Psoas muscle (tissue), 8 donors: ENCODE measurements around the gene RANBP9. TPM values are rescaled to one million over a fixed set of nuclear protein-coding genes. Genes with fewer than 3 reads are reported as not detected.

ENCODE experiments used
- ATAC-seq, 4 donors: fragments of 200-7000 bp; cut with Tn5 transposase; one replicate each; pipeline ENCODE4 v1.9.1; 2020; ENCODE audit warnings: moderate library complexity in 3 of 4, mild to moderate bottlenecking in 2 of 4
- DNase-seq, 2 donors: peaks; one replicate each; pipeline ENCODE4 v3.0.0-alpha.2; 2020
- H3K27ac ChIP-seq: fragments of 200-600 bp; one replicate; pipeline ENCODE4 v1.8.0; 2022
- H3K27me3 ChIP-seq, 3 donors: fragments of 200-600 bp in 1 of 3; one replicate each; pipeline versions ENCODE4 v1.6.1 to v1.8.0; 2013 to 2022; ENCODE audit warnings: low read length in 2 of 3, mild to moderate bottlenecking in 2 of 3, moderate library complexity in 1 of 3; ENCODE audit not compliant: insufficient read depth in 3 of 3
- H3K36me3 ChIP-seq, 2 donors: fragments of 200-600 bp in 1 of 2; one replicate each; pipeline versions ENCODE4 v1.6.1 to v1.8.0; 2013 to 2022; ENCODE audit warnings: low read depth in 1 of 2, mild to moderate bottlenecking in 1 of 2, moderate library complexity in 1 of 2; ENCODE audit not compliant: insufficient read depth in 1 of 2
- H3K4me1 ChIP-seq: fragments of 200-600 bp; one replicate; pipeline ENCODE4 v1.8.0; 2022
- H3K4me3 ChIP-seq: fragments of 200-600 bp; one replicate; pipeline ENCODE4 v1.8.0; 2022; ENCODE audit warnings: mild to moderate bottlenecking
- H3K9me3 ChIP-seq: fragments of 200-600 bp; one replicate; pipeline ENCODE4 v1.8.0; 2022
- CTCF ChIP-seq: fragments of 200-600 bp; IDR thresholded peaks from one replicate; pipeline ENCODE4 v1.8.0; 2022; ENCODE audit warnings: antibody characterized with exemption
- WGBS, 3 donors: extraction: QIAGEN DNeasy Blood & Tissue Kit; methylation state at CpG; one replicate each; pipeline versions ENCODE4 v1.1.6 to v1.1.7; 2013; 5-methylcytosine and 5-hydroxymethylcytosine counted together
- intact Hi-C, 2 donors: fragments of 100-400 bp; cut with DNase I; formaldehyde crosslinking; loops; one replicate each; pipeline versions ENCODE4 v1.11.0 to v1.14.2; 2022
- polyA plus RNA-seq, 3 donors: library from polyadenylated mRNA; stranded (reverse); fragments of 200-250 nt; gene quantifications; one replicate each; pipeline ENCODE4 v1.2.3, GENCODE V29; 2013
- total RNA-seq, 4 donors: library from RNA; stranded (reverse); fragmentation: NEBNext Ultra II Directional in 2 of 4; extraction: Animal tissue kit (Norgen Biotek cat#: 25700) in 2 of 4; gene quantifications; one replicate each; pipeline versions ENCODE4 v1.2.1 to v1.2.4, GENCODE V29; 2021 to 2023
- donor health status: healthy with polysubstance abuse.
- donor health status: DM: no; HTN: no; CAD: no; lungs with moderate emphysema.
- donor health status: Bipolar disorder and iron deficiency.
- donor health status: healthy.
- donor health status: DM: yes; HTN: yes; CAD: no.
- donor health status: DM: no; HTN: no; CAD: no.
- donor health status: DM: no; HTN: no; CAD: no.
- donor health status: DM: yes; HTN: yes; CAD: no.

RANBP9 gene
- total and polyA plus RNA-seq, 7 donors = 22.3 to 72.6 (median 53.0) TPM

- no peak for ATAC-seq
- H3K27me3 ChIP-seq = no peaks in the 10 kb centered on the region
- no peaks in the 10 kb centered on the region for H3K9me3 ChIP-seq
- no peak for TF ChIP-seq CTCF
- no peak overlapping the region for H3K27ac ChIP-seq
- intact Hi-C loops = no loop called here
- DNase-seq = no peak
- peaks cover 62% of the 10 kb centered on the region for H3K4me1 ChIP-seq
- 92 to 95% (median 94%) methylated on average over 3 of the region's 3 CpGs for whole genome bisulfite sequencing, 3 donors
- peaks cover 0 to 12% of the 10 kb centered on the region in 2 donors for H3K36me3 ChIP-seq
- H3K4me3 ChIP-seq = no peak overlapping the region
Measured at GRCh38 chr6:13700232-13700631, 11.4 kb downstream of the RANBP9 start.

GRCh38 chr6:13698715-13699114, 12.9 kb downstream of the RANBP9 start:
- no peak overlapping the region for H3K4me3 ChIP-seq
- ATAC-seq = no peak
- peaks cover 65% of the 10 kb centered on the region for H3K4me1 ChIP-seq
- H3K9me3 ChIP-seq = no peaks in the 10 kb centered on the region
- 55 to 73% (median 64%) methylated on average over 5 of the region's 5 CpGs for WGBS, 3 donors
- no peak overlapping the region for H3K27ac ChIP-seq
- peaks cover 0 to 12% of the 10 kb centered on the region in 2 donors for H3K36me3 ChIP-seq
- TF ChIP-seq CTCF = no peak
- DNase-seq = no peak
- H3K27me3 ChIP-seq = no peaks in the 10 kb centered on the region
- intact Hi-C loops = no loop called here

GRCh38 chr6:13697857-13698256, 13.8 kb downstream of the RANBP9 start:
- intact Hi-C loops = no loop called here
- peaks cover 56% of the 10 kb centered on the region for H3K4me1 ChIP-seq
- no peaks in the 10 kb centered on the region for H3K27me3 ChIP-seq
- H3K36me3 ChIP-seq = peaks cover 0 to 12% of the 10 kb centered on the region in 2 donors
- WGBS, 3 donors = 97 to 99% (median 97%) methylated on average over 2 of the region's 2 CpGs
- DNase-seq (no peak), ATAC-seq (no peak)
- no peak for TF ChIP-seq CTCF
- no peaks in the 10 kb centered on the region for H3K9me3 ChIP-seq
- H3K4me3 ChIP-seq = no peak overlapping the region
- no peak overlapping the region for H3K27ac ChIP-seq

- TF ChIP-seq CTCF = no peak
- DNase-seq (no peak), ATAC-seq (no peak)
- H3K27me3 ChIP-seq = no peaks in the 10 kb centered on the region
- intact Hi-C loops = no loop called here
- H3K36me3 ChIP-seq = peaks cover 0 to 12% of the 10 kb centered on the region in 2 donors
- H3K9me3 ChIP-seq = no peaks in the 10 kb centered on the region
- H3K27ac ChIP-seq = no peak overlapping the region
- peaks cover 49% of the 10 kb centered on the region for H3K4me1 ChIP-seq
- no peak overlapping the region for H3K4me3 ChIP-seq
- 71 to 86% (median 79%) methylated on average over 1 of the region's 1 CpG for WGBS, 3 donors
Measured at GRCh38 chr6:13696226-13696625, 15.4 kb downstream of the RANBP9 start.

GRCh38 chr6:13695252-13695651, 16.4 kb downstream of the RANBP9 start:
- intact Hi-C loops = no loop called here
- ATAC-seq (no peak), DNase-seq (no peak)
- H3K9me3 ChIP-seq = no peaks in the 10 kb centered on the region
- peaks cover 49% of the 10 kb centered on the region for H3K4me1 ChIP-seq
- H3K4me3 ChIP-seq = no peak overlapping the region
- no peak for TF ChIP-seq CTCF
- H3K36me3 ChIP-seq = peaks cover 0 to 12% of the 10 kb centered on the region in 2 donors
- no peak overlapping the region for H3K27ac ChIP-seq
- no peaks in the 10 kb centered on the region for H3K27me3 ChIP-seq
- WGBS, 3 donors = 54 to 61% (median 57%) methylated on average over 1 of the region's 1 CpG
